K562 (cell line): ENCODE results near the gene ARHGEF3. TPM values are rescaled to one million over a fixed set of nuclear protein-coding genes. Genes with fewer than 3 reads are reported as not detected.

Experiments
- ATAC-seq: fragments of 200-7000 bp; cut with Tn5 transposase; 3 replicates; pipeline ENCODE4 v1.9.1; 2020; ENCODE audit warnings: moderate library complexity
- BruUV-seq: library from RNA; stranded (reverse); fragments of 400-500 nt; replicated peaks from 2 replicates; lab custom pipeline; 2021; lab: Mats Ljungman, UMichigan
- CTCF ChIA-PET: fragments of 300-600 bp; formaldehyde crosslinking; extraction: SDS; loops from one replicate; lab custom pipeline; 2021; ENCODE audit warnings: low intra/inter-chr PET ratio; lab: Yijun Ruan, JAX
- POLR2A ChIA-PET: fragments of 300-600, 350-650 bp; sonication (Branson Sonifier 250); formaldehyde crosslinking; extraction: SDS; loops from one replicate; lab custom pipeline; 2021; ENCODE audit warnings: antibody characterized with exemption, inconsistent platforms; lab: Yijun Ruan, JAX
- DNase-seq, 4 experiments: peaks; one replicate each; pipeline versions ENCODE4 v3.0.0 to v3.0.0-alpha.2; 2011 to 2018; ENCODE audit warnings: low spot score in 3 of 4, mixed read lengths in 3 of 4; ENCODE audit errors: extremely low read depth in 1 of 4
- FAIRE-seq: peaks from 2 replicates; lab custom pipeline; 2011; peaks lifted over from hg19 to GRCh38; lab: Jason Lieb, UNC
- H2AFZ ChIP-seq: 2 replicates; pipeline ENCODE4 v1.6.0; 2011; ENCODE audit warnings: low read depth, low read length, control low read depth, inconsistent platforms
- H3K27ac ChIP-seq: fragments of 200-600 bp; 3 replicates; pipeline ENCODE4 v1.8.0; 2011; ENCODE audit warnings: low read depth, mild to moderate bottlenecking, control low read depth, inconsistent platforms, low read length, moderate library complexity, mixed read lengths; ENCODE audit errors: extremely low read depth
- H3K27me3 ChIP-seq, 2 experiments: fragments of 300-600 bp in 1 of 2; 2 replicates in 1 of 2; 3 replicates in 1 of 2; pipeline versions ENCODE4 v1.6.0 to v1.8.0; 2011; ENCODE audit warnings: inconsistent platforms in 2 of 2, low read length in 2 of 2, mild to moderate bottlenecking in 1 of 2, mixed read lengths in 1 of 2, moderate library complexity in 1 of 2; ENCODE audit not compliant: control insufficient read depth in 2 of 2, insufficient read depth in 2 of 2
- H3K36me3 ChIP-seq: fragments of 300-600 bp; 3 replicates; pipeline ENCODE4 v1.8.0; 2011; ENCODE audit warnings: mild to moderate bottlenecking, low read length, inconsistent platforms; ENCODE audit not compliant: control insufficient read depth, insufficient read depth
- H3K4me1 ChIP-seq, 2 experiments: fragments of 200-600 bp in 1 of 2; replicated peaks in 1 of 2; 2 replicates in 1 of 2; 3 replicates in 1 of 2; pipeline versions ENCODE4 v1.5.1 to v1.8.0; 2011; ENCODE audit warnings: inconsistent platforms in 2 of 2, low read length in 2 of 2, mild to moderate bottlenecking in 1 of 2, mixed read lengths in 1 of 2, moderate library complexity in 1 of 2; ENCODE audit not compliant: control insufficient read depth in 2 of 2, insufficient read depth in 2 of 2
- H3K4me2 ChIP-seq: 2 replicates; pipeline ENCODE4 v1.6.1; 2011; ENCODE audit warnings: low read length, control low read depth, inconsistent platforms, mixed read lengths; ENCODE audit not compliant: insufficient read depth
- H3K4me3 ChIP-seq: fragments of 200-600 bp; sonication (generic), shearing (Covaris generic); 2 replicates; pipeline ENCODE4 v1.5.1; 2016; ENCODE audit warnings: control low read depth, inconsistent platforms
- H3K79me2 ChIP-seq: fragments of 200-600 bp; 3 replicates; pipeline ENCODE4 v1.8.0; 2011; ENCODE audit warnings: low read length, inconsistent platforms; ENCODE audit not compliant: control insufficient read depth, insufficient read depth
- H3K9ac ChIP-seq, 2 experiments: 2 replicates each; pipeline versions ENCODE4 v1.6.0 to v1.6.1; 2011; ENCODE audit warnings: low read depth in 2 of 2, low read length in 2 of 2, control low read depth in 1 of 2, inconsistent platforms in 1 of 2, mild to moderate bottlenecking in 1 of 2, mixed read lengths in 1 of 2; ENCODE audit not compliant: insufficient read depth in 1 of 2
- H3K9me1 ChIP-seq: one replicate; pipeline ENCODE4 v1.6.0; 2011; ENCODE audit warnings: inconsistent platforms, mild to moderate bottlenecking, low read length, moderate library complexity; ENCODE audit not compliant: control insufficient read depth, insufficient read depth
- H3K9me3 ChIP-seq: replicated peaks from 2 replicates; pipeline ENCODE4 v1.5.1; 2011; ENCODE audit warnings: low read depth, low read length, inconsistent platforms; ENCODE audit not compliant: control insufficient read depth, insufficient read depth
- H4K20me1 ChIP-seq: replicated peaks from 2 replicates; pipeline ENCODE4 v1.6.1; 2011; ENCODE audit warnings: low read length, inconsistent platforms, mixed read lengths; ENCODE audit not compliant: control insufficient read depth, insufficient read depth
- HDAC1 ChIP-seq, 2 experiments: fragments of 450-650 bp; IDR thresholded peaks; 2 replicates each; pipeline ENCODE4 v1.6.1; 2016 to 2017; ENCODE audit warnings: inconsistent platforms in 1 of 2, mild to moderate bottlenecking in 1 of 2, moderate library complexity in 1 of 2
- HNRNPH1 ChIP-seq: fragments of 200-400 bp; formaldehyde crosslinking; optimal IDR thresholded peaks from 2 replicates; pipeline ENCODE3; 2017; ENCODE audit warnings: low read depth, mild to moderate bottlenecking, low read length, moderate library complexity
- HNRNPK ChIP-seq: fragments of 200-400 bp; formaldehyde crosslinking; IDR thresholded peaks from one replicate; pipeline ENCODE4 v1.6.1; 2018; ENCODE audit warnings: mild to moderate bottlenecking, low read depth, low read length; ENCODE audit not compliant: poor library complexity, severe bottlenecking
- KDM4B ChIP-seq, 2 experiments: fragments of 450-650 bp in 1 of 2; sonication (generic) in 1 of 2; IDR thresholded peaks; 2 replicates each; pipeline ENCODE4 v1.6.1; 2016 to 2017; ENCODE audit warnings: borderline replicate concordance in 2 of 2, antibody characterized with exemption in 1 of 2, low read depth in 1 of 2, mild to moderate bottlenecking in 1 of 2
- PTRF ChIP-seq: fragments of 450-650 bp; IDR thresholded peaks from 2 replicates; pipeline ENCODE4 v1.6.1; 2016; ENCODE audit warnings: mild to moderate bottlenecking, missing genetic modification characterization, missing compliant biosample characterization
- RBFOX2 ChIP-seq: fragments of 200-400 bp; formaldehyde crosslinking; IDR thresholded peaks from 2 replicates; pipeline ENCODE4 v1.6.1; 2017; ENCODE audit warnings: low read depth, mild to moderate bottlenecking, low read length, moderate library complexity
- TAF15 ChIP-seq: fragments of 200-400 bp; formaldehyde crosslinking; IDR thresholded peaks from 2 replicates; pipeline ENCODE4 v1.6.1; 2017; ENCODE audit warnings: mild to moderate bottlenecking, low read depth, low read length, moderate library complexity
- THRAP3 ChIP-seq: fragments of 450-650 bp; IDR thresholded peaks from 2 replicates; pipeline ENCODE4 v1.6.1; 2016; ENCODE audit warnings: mild to moderate bottlenecking, inconsistent platforms, borderline replicate concordance
- ZNF174 ChIP-seq: fragments of 250-450 bp; sonication (Bioruptor Pico); IDR thresholded peaks from 2 replicates; pipeline ENCODE4 v1.4.0; 2020; ENCODE audit warnings: mild to moderate bottlenecking
- in situ Hi-C: fragments of 300-500 bp; cut with MboI; formaldehyde crosslinking; loops from 4 replicates; pipeline ENCODE4 v1.15.0; 2018; ENCODE audit warnings: inconsistent platforms, mixed read lengths
- intact Hi-C: fragments of 100-400 bp; cut with micrococcal nuclease; formaldehyde crosslinking; loops from 2 replicates; pipeline ENCODE4 v1.14.2; 2022
- polyA plus RNA-seq, 8 experiments: library from polyadenylated mRNA; depleted of rRNA in 4 of 8; stranded (reverse) in 5 of 8; unstranded in 3 of 8; fragments of >200 nt; fragmentation: Nextera tagmentation in 2 of 8; fragmentation: Illumina TruSeq in 1 of 8; extraction: Ambion mirVana in 2 of 8; extraction: Trizol in 1 of 8; gene quantifications; 2 replicates each; pipeline versions ENCODE4 v1.2.1 to v1.2.3, GENCODE V29; 2011 to 2014; ENCODE audit warnings: inconsistent platforms in 1 of 8, missing spikeins in 1 of 8
- total RNA-seq, 7 experiments: library from RNA; depleted of rRNA in 6 of 7; stranded (reverse); fragments of >200 nt in 6 of 7; fragmentation: Illumina TruSeq in 2 of 7; extraction: Trizol in 2 of 7; gene quantifications; 2 replicates each; pipeline versions ENCODE4 v1.2.1 to v1.2.3, GENCODE V29; 2011 to 2021; ENCODE audit warnings: low replicate concordance in 1 of 7
- TF ChIP-seq, protein P1 (sequence below): fragments of 250-450 bp; sonication (Bioruptor Pico); IDR thresholded peaks from 2 replicates; pipeline ENCODE4 v1.4.0; 2020
- TF ChIP-seq, protein P2 (sequence below): fragments of 450-650 bp; IDR thresholded peaks from 2 replicates; pipeline ENCODE4 v1.6.1; 2017; ENCODE audit warnings: antibody characterized with exemption, mild to moderate bottlenecking
- TF ChIP-seq, protein P3 (sequence below): fragments of 250-450 bp; sonication (Bioruptor Pico); IDR thresholded peaks from 2 replicates; pipeline ENCODE4 v1.5.0; 2021

Gene ARHGEF3
- total and polyA plus RNA-seq, 9 of the 15 experiments (the other 6 are each of a cell fraction or from before 2014, with no cell fraction given) = 0.77 to 2.7 (median 1.4) TPM

DNA sequence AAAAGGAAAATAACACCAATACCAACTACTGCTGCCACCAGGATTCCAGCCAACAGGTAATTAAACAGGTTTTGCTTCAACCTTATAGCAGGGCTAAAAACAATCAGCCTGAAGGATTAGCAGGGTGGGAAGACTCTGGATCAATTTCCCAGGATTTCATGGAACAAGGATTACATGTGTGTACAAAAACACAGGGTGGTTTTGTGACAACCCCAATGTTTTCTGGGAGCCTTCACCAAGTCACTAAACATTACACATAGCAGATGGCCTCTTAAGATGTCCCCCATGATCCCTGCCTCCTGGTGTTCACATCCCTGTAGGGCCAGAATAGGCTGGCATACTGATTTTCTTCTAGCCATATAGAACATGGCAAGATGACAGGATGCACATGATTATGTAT is 42.8 kb upstream of the ARHGEF3 start:
- Histone ChIP-seq H3K9ac (no peak overlapping the region), H3K4me3 (no peak overlapping the region), H4K20me1 (no peaks in the 10 kb centered on the region), H3K9me1 (no peaks in the 10 kb centered on the region), H3K79me2 (no peaks in the 10 kb centered on the region), H3K4me2 (no peak overlapping the region), H3K36me3 (no peaks in the 10 kb centered on the region), H3K27me3 (no peaks in the 10 kb centered on the region), H3K4me1 (no peaks in the 10 kb centered on the region)
- in situ Hi-C loops = no loop called here
- POLR2A ChIA-PET = no interaction called here
- TF ChIP-seq, protein P1, sequence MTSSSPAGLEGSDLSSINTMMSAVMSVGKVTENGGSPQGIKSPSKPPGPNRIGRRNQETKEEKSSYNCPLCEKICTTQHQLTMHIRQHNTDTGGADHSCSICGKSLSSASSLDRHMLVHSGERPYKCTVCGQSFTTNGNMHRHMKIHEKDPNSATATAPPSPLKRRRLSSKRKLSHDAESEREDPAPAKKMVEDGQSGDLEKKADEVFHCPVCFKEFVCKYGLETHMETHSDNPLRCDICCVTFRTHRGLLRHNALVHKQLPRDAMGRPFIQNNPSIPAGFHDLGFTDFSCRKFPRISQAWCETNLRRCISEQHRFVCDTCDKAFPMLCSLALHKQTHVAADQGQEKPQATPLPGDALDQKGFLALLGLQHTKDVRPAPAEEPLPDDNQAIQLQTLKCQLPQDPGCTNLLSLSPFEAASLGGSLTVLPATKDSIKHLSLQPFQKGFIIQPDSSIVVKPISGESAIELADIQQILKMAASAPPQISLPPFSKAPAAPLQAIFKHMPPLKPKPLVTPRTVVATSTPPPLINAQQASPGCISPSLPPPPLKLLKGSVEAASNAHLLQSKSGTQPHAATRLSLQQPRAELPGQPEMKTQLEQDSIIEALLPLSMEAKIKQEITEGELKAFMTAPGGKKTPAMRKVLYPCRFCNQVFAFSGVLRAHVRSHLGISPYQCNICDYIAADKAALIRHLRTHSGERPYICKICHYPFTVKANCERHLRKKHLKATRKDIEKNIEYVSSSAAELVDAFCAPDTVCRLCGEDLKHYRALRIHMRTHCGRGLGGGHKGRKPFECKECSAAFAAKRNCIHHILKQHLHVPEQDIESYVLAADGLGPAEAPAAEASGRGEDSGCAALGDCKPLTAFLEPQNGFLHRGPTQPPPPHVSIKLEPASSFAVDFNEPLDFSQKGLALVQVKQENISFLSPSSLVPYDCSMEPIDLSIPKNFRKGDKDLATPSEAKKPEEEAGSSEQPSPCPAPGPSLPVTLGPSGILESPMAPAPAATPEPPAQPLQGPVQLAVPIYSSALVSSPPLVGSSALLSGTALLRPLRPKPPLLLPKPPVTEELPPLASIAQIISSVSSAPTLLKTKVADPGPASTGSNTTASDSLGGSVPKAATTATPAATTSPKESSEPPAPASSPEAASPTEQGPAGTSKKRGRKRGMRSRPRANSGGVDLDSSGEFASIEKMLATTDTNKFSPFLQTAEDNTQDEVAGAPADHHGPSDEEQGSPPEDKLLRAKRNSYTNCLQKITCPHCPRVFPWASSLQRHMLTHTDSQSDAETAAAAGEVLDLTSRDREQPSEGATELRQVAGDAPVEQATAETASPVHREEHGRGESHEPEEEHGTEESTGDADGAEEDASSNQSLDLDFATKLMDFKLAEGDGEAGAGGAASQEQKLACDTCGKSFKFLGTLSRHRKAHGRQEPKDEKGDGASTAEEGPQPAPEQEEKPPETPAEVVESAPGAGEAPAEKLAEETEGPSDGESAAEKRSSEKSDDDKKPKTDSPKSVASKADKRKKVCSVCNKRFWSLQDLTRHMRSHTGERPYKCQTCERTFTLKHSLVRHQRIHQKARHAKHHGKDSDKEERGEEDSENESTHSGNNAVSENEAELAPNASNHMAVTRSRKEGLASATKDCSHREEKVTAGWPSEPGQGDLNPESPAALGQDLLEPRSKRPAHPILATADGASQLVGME (CRISPR knock-in tag) = no peak
- TF ChIP-seq ZNF174 (CRISPR knock-in tag) = no peak
- no peak for TF ChIP-seq KDM4B (IDR thresholded peaks at IDR 0.05; ENCODE audit: borderline replicate concordance in 2 of 2, low read depth in 1 of 2)
- TF ChIP-seq THRAP3 = no peak
- TF ChIP-seq HDAC1 (IDR thresholded peaks at IDR 0.05) = no peak
- TF ChIP-seq, protein P2, sequence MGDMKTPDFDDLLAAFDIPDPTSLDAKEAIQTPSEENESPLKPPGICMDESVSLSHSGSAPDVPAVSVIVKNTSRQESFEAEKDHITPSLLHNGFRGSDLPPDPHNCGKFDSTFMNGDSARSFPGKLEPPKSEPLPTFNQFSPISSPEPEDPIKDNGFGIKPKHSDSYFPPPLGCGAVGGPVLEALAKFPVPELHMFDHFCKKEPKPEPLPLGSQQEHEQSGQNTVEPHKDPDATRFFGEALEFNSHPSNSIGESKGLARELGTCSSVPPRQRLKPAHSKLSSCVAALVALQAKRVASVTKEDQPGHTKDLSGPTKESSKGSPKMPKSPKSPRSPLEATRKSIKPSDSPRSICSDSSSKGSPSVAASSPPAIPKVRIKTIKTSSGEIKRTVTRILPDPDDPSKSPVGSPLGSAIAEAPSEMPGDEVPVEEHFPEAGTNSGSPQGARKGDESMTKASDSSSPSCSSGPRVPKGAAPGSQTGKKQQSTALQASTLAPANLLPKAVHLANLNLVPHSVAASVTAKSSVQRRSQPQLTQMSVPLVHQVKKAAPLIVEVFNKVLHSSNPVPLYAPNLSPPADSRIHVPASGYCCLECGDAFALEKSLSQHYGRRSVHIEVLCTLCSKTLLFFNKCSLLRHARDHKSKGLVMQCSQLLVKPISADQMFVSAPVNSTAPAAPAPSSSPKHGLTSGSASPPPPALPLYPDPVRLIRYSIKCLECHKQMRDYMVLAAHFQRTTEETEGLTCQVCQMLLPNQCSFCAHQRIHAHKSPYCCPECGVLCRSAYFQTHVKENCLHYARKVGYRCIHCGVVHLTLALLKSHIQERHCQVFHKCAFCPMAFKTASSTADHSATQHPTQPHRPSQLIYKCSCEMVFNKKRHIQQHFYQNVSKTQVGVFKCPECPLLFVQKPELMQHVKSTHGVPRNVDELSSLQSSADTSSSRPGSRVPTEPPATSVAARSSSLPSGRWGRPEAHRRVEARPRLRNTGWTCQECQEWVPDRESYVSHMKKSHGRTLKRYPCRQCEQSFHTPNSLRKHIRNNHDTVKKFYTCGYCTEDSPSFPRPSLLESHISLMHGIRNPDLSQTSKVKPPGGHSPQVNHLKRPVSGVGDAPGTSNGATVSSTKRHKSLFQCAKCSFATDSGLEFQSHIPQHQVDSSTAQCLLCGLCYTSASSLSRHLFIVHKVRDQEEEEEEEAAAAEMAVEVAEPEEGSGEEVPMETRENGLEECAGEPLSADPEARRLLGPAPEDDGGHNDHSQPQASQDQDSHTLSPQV = no peak
- no peak for TF ChIP-seq HNRNPH1
- no peak for TF ChIP-seq PTRF
- no peak for TF ChIP-seq TAF15
- no peak for TF ChIP-seq HNRNPK
- TF ChIP-seq RBFOX2 = no peak
- TF ChIP-seq, protein P3, sequence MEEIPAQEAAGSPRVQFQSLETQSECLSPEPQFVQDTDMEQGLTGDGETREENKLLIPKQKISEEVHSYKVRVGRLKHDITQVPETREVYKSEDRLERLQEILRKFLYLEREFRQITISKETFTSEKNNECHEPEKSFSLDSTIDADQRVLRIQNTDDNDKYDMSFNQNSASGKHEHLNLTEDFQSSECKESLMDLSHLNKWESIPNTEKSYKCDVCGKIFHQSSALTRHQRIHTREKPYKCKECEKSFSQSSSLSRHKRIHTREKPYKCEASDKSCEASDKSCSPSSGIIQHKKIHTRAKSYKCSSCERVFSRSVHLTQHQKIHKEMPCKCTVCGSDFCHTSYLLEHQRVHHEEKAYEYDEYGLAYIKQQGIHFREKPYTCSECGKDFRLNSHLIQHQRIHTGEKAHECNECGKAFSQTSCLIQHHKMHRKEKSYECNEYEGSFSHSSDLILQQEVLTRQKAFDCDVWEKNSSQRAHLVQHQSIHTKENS (CRISPR knock-in tag) = no peak
- TF ChIP-seq, all 486 proteins: peak for 0
- FAIRE-seq (no peak), DNase-seq (no peak), ATAC-seq (no peak)
- CTCF ChIA-PET = no interaction called here
- intact Hi-C loops = no loop called here
- H3K27ac ChIP-seq = no peak overlapping the region
- no peak overlapping the region for H2AFZ ChIP-seq
- no TSS peak for BruUV-seq
- no peaks in the 10 kb centered on the region for H3K9me3 ChIP-seq
